Activated CD8-positive, alpha-beta memory T cell treated with anti-CD3 and anti-CD28 coated beads, Interleukin-2, amount 10 ng/mL, durations not matched to agents 7 days and 5 days (primary cell): ENCODE measurements around the gene SPON2. TPM values are rescaled to one million over a fixed set of nuclear protein-coding genes. Genes with fewer than 3 reads are reported as not detected.
"Not testable (repeated sequence)": the region's sequence is repeated elsewhere in the genome, so short reads cannot be mapped to it uniquely, and the experiment has no call there.

Experiments used
- ATAC-seq: fragments of 150-1000 bp; cut with Tn5 transposase; one replicate; pipeline ENCODE4 v1.10.0; 2021; ENCODE audit warnings: moderate library complexity
- CTCF ChIA-PET: fragments of 350-600 bp; sonication (Branson Sonifier 250); formaldehyde crosslinking; loops from one replicate; lab custom pipeline; 2021; ENCODE audit warnings: antibody characterized with exemption; lab: Charles Lee
- DNase-seq: peaks from one replicate; pipeline ENCODE4 v3.0.0-alpha.2; 2020
- H3K27ac Mint-ChIP-seq: one replicate; pipeline ENCODE4 v1.8.0; 2021; ENCODE audit warnings: mild to moderate bottlenecking, mixed read lengths
- H3K27me3 Mint-ChIP-seq: one replicate; pipeline ENCODE4 v1.8.0; 2021; ENCODE audit warnings: mixed read lengths
- H3K36me3 Mint-ChIP-seq: one replicate; pipeline ENCODE4 v1.8.0; 2021; ENCODE audit warnings: mild to moderate bottlenecking, mixed read lengths
- H3K4me1 Mint-ChIP-seq: one replicate; pipeline ENCODE4 v1.8.0; 2021; ENCODE audit warnings: mixed read lengths
- H3K4me3 Mint-ChIP-seq: one replicate; pipeline ENCODE4 v1.8.0; 2021; ENCODE audit warnings: mild to moderate bottlenecking, moderate library complexity, mixed read lengths
- H3K9me3 Mint-ChIP-seq: one replicate; pipeline ENCODE4 v1.8.0; 2022; ENCODE audit warnings: low read depth, mixed read lengths
- total RNA-seq, 2 experiments: library from RNA; stranded (reverse); gene quantifications; one replicate each; pipeline ENCODE4 v1.2.3, GENCODE V29; 2021

The SPON2 gene
- total RNA-seq, 2 experiments from 2014 or later = 11.7 to 28.0 TPM

DNA sequence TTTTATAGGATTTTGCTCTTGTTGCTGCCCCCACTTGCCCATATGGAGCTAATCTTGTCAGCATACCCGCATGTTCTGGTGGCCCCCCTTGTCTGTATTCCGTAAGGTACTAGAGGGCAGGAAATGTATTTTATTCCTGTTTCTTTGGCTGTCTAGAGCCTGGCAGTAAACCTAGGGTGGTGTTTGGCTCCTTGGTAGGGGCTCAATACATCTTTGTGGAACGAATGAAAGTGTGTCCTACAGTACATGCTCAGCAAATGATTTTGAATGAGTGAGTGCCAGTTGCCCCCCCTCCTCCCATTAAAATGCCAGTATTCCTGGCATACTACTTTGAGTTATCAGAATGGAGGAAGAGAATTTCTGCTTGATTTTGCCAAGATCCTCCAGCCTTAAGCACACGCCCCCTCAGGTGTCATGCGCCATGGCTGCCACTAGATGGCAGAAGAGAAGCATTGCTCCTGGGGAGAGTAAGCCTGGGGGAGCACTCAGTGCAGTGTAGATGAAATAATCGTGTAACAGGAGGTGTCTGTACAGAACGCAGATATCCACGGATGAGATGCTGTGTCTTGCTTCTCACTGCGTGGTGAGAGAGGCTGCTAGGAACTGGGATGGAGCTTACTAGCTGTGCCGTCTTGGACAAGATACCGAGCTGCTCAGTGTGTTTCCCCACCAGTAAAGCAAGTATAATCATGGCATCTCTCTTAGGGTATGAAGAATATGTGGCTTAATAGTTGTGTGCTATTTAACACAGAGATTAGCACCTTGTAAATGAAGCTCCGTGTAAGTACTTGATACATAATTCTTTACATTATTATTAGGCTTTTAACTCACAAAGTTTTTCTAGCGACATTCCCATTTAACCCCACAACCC is 41.8 kb downstream of the SPON2 start:
- peak; percentile 84 for DNase-seq
- H3K9me3 Mint-ChIP-seq = no peaks in the 10 kb centered on the region
- no peak overlapping the region for H3K4me3 Mint-ChIP-seq
- no peaks in the 10 kb centered on the region for H3K36me3 Mint-ChIP-seq
- no peak overlapping the region for H3K27ac Mint-ChIP-seq
- H3K4me1 Mint-ChIP-seq = peaks cover 4% of the 10 kb centered on the region
- H3K27me3 Mint-ChIP-seq = peaks cover 15% of the 10 kb centered on the region
- CTCF ChIA-PET = interaction anchor here (0.6 to 5.8 kb wide), 33 partner anchors 9 to 239 kb away, joined by 3 to 54 read pairs (median 4); partner anchors contain the start of genes FGFRL1 and MAEA
- ATAC-seq = peak; percentile 98

DNA sequence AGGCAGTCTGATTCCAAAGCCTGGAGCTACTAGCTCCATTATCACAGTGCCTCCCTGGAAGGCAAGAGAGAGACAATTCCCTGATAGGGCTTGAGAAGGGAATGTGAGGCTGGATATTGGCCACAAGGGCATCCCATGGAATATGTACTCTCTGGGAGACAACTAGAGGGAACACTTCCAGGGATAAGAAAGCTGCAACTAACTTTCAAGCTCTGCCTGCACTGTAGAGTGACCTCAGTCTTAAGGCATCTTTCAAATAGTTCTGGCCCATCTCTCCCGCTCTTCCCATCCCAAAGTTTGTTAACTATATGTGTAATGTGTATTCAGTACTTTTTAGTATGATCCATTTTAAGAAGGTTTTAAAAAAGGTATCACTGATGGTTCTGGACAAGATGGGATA is 45.9 kb downstream of the SPON2 start:
- Mint-ChIP-seq H3K36me3 (no peaks in the 10 kb centered on the region), H3K4me1 (peaks cover 4% of the 10 kb centered on the region), H3K4me3 (no peak overlapping the region), H3K9me3 (no peaks in the 10 kb centered on the region), H3K27me3 (peaks cover 20% of the 10 kb centered on the region), H3K27ac (no peak overlapping the region)
- CTCF ChIA-PET = interaction anchor here (0.6 to 1.5 kb wide), 2 partner anchors 41 to 231 kb away, joined by 3 read pairs; no protein-coding TSS in a partner anchor
- no peak for DNase-seq
- ATAC-seq = no peak

DNA sequence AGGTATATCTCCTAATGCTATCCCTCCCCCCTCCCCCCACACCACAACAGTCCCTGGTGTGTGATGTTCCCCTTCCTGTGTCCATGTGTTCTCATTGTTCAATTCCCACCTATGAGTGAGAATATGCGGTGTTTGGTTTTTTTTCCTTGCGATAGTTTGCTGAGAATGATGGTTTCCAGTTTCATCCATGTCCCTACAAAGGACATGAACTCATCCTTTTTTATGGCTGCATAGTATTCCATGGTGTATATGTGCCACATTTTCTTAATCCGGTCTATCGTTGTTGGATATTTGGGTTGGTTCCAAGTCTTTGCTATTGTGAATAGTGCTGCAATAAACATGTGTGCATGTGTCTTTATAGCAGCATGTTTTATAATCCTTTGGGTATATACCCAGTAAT is 46.9 kb downstream of the SPON2 start:
- H3K4me1 Mint-ChIP-seq, CTCF ChIA-PET, ATAC-seq: not testable (repeated sequence)

GRCh38 chr4:1124818-1125217 is 47.6 kb downstream of the SPON2 start:
- ATAC-seq (no peak), DNase-seq (no peak)
- no peak overlapping the region for H3K4me3 Mint-ChIP-seq
- H3K9me3 Mint-ChIP-seq = no peaks in the 10 kb centered on the region
- CTCF ChIA-PET = no interaction called here
- no peaks in the 10 kb centered on the region for H3K36me3 Mint-ChIP-seq
- H3K4me1 Mint-ChIP-seq = no peaks in the 10 kb centered on the region
- peaks cover 20% of the 10 kb centered on the region for H3K27me3 Mint-ChIP-seq
- H3K27ac Mint-ChIP-seq = no peak overlapping the region

More for the DNA sequence above, 46.9 kb downstream of the SPON2 start:
- not testable (repeated sequence) for DNase-seq, H3K36me3 Mint-ChIP-seq, H3K9me3 Mint-ChIP-seq, H3K4me3 Mint-ChIP-seq, H3K27ac Mint-ChIP-seq
- H3K27me3 Mint-ChIP-seq = peaks cover 20% of the 10 kb centered on the region

- no peak overlapping the region for H3K27ac Mint-ChIP-seq
- no peak for ATAC-seq
- H3K36me3 Mint-ChIP-seq = no peaks in the 10 kb centered on the region
- CTCF ChIA-PET = interaction anchor here (1.2 to 1.3 kb wide), 2 partner anchors 8 to 146 kb away, joined by 3 to 6 read pairs; no protein-coding TSS in a partner anchor
- H3K27me3 Mint-ChIP-seq = peaks cover 24% of the 10 kb centered on the region
- H3K9me3 Mint-ChIP-seq = no peaks in the 10 kb centered on the region
- DNase-seq = no peak
- H3K4me1 Mint-ChIP-seq = no peaks in the 10 kb centered on the region
- H3K4me3 Mint-ChIP-seq = no peak overlapping the region
These were observed 49.9 kb downstream of the SPON2 start for GRCh38 chr4:1122505-1122904.

Other genes with a start within 250 kb of the SPON2 start
- 100 to 1,000 TPM; 152 to 176 TPM for gene GAK, start 240.3 kb downstream of the SPON2 start, total RNA-seq
- gene TMEM175, start 240.1 kb downstream of the SPON2 start, total RNA-seq = 10 to 100 TPM; 23.4 to 37.2 TPM
- 10 to 100 TPM; 22.9 to 27.6 TPM for gene DGKQ, start 199.0 kb downstream of the SPON2 start, total RNA-seq
- gene IDUA, start 185.5 kb downstream of the SPON2 start, total RNA-seq = 10 to 100 TPM; 27.1 to 28.1 TPM
- not detected for gene SLC26A1, start 179.2 kb downstream of the SPON2 start, total RNA-seq
- gene FGFRL1, start 161.0 kb downstream of the SPON2 start, total RNA-seq = 1 to 10 TPM; 8.4 to 9.3 TPM
- gene RNF212, start 59.0 kb downstream of the SPON2 start, total RNA-seq = 1 to 10 TPM; 1.2 to 3.2 TPM
- gene CTBP1, start 76.5 kb upstream of the SPON2 start, total RNA-seq = 100 to 1,000 TPM; 193 to 250 TPM
- gene MAEA, start 117.3 kb upstream of the SPON2 start, total RNA-seq = 10 to 100 TPM; 63.9 to 70.0 TPM
- 10 to 100 TPM; 18.2 to 25.2 TPM for gene UVSSA, start 174.6 kb upstream of the SPON2 start, total RNA-seq
- gene NKX1-1, start 233.9 kb upstream of the SPON2 start, total RNA-seq = not detected